GM18907 (cell line): ENCODE data around the gene SLC35E3.

ENCODE experiments used
- ATAC-seq: cut with Tn5 transposase; IDR thresholded peaks from one replicate; pipeline ENCODE4 v1.9.1; 2021; ENCODE audit warnings: mild to moderate bottlenecking, moderate library complexity; ENCODE audit not compliant: unreplicated experiment

Gene SLC35E3

DNA sequence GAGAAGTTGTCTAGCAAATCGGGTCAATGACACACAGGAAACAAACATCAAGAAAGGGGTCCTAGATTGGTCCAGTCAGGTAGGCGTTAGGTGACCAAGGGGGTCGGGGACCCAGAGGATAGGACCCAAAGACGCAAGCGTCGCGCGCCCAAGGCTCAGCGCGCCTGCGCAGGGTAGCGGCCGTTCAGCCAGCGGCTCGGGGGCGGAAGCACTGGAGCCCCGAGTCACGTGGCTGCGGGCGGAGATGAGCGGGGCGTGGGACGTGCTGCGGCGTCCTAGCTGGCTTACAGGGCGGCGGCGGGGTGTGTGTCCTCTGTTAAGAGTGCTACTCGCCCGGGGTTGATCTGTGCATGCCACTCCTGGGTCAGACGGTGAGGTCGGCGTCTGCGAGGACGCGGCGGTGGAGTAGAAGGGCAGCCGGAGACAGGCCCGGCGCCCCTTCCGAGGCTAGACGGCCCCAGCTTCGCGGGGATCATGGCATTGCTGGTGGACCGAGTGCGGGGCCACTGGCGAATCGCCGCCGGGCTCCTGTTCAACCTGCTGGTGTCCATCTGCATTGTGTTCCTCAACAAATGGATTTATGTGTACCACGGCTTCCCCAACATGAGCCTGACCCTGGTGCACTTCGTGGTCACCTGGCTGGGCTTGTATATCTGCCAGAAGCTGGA, at the start of gene SLC35E3:
Gene SLC35E3 (plus strand): TSS at position 273 of the 668 bp plus-strand sequence. CDS start 202 bp downstream, at position 475.
- peak; percentile 97 for ATAC-seq

- no peak for ATAC-seq
These were observed 46.5 kb upstream of the SLC35E3 start for GRCh38 chr12:68699486-68699885.

GRCh38 chr12:68727776-68728175, 18.2 kb upstream of the SLC35E3 start:
- no peak for ATAC-seq

DNA sequence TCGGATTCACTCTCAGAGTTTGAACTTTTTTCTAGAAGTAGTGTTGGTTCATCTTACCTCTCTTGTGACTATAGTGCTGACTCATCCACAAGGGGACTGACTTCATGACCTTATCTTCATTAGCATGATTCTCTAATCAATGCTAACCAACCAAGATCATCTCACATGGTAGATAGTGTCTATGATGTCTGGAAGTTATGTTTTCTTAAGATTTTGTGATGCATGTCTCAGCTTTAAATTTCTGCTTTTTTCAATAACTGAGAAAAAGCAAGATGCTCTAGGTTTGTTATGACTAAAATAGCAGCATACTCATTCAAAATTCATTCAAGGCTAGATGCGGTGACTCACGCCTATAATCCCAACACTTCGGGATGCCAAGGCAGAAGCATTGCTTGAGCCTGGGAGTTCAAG, 12.3 kb upstream of the SLC35E3 start:
- no peak for ATAC-seq

- ATAC-seq, result no peak
These were observed 6.1 kb upstream of the SLC35E3 start for GRCh38 chr12:68739891-68740290.

DNA sequence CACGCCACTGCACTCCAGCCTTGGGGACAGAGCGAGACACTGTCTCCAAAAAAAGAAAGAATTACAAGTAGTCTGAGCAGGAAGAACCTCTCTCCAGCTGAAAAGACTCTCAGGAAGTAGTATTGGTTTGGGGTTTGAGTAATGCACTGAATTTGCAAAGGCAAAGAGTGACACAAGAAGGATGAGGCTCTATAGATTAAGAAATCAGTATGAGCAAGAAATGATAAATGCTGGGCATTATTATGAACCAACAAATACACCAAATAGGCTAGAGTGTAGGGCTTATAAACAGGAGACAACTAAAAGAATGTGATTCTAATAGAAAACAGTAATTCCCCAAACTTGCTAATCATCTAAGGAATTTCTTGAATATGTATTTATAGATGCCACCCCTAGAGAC, 2.6 kb upstream of the SLC35E3 start:
- no peak for ATAC-seq

- ATAC-seq, result no peak
These were observed 536 bp upstream of the SLC35E3 start for GRCh38 chr12:68745376-68745903.

- ATAC-seq, result peak; percentile 41
These were observed 700 bp downstream of the SLC35E3 start for GRCh38 chr12:68746572-68747180.

DNA sequence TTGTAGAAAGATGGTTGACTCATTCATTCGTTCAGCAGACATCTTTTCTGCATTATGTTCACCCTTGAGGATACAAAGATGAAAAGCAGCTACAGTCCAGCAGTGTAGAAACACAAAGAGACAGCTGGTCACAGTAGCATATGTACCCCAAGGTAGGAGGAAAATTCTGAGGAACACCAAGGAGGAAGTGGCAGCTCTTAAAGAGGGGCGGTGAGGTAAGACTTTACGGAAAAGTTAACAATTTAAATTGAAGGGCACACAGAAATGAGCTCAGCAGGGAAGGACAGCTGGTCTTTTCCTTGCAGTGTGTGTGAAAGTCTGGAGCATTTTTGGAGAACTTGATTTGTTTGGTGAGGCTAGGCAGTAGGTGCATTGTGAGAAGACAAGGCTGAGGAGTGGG, 3.5 kb downstream of the SLC35E3 start:
- no peak for ATAC-seq

DNA sequence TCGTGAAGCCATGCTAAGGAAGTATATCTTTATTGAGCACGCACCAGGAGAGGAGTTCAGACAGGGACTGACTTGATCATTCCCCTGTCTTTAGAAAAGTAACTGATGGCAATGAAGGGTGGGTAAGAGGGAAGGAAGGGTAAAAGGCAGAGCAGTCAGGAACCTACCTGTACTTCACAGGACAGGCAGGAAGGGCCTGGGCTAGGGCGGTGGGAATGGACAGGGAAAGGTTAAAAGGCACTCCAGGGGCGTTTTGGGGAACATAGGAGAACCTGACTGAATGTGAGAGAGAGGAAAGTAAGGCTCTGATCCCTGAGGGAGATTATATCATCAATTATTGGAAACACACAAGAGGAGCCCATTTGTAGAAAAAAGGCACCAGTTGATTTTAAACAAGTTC, 3.9 kb downstream of the SLC35E3 start:
- ATAC-seq, result no peak

DNA sequence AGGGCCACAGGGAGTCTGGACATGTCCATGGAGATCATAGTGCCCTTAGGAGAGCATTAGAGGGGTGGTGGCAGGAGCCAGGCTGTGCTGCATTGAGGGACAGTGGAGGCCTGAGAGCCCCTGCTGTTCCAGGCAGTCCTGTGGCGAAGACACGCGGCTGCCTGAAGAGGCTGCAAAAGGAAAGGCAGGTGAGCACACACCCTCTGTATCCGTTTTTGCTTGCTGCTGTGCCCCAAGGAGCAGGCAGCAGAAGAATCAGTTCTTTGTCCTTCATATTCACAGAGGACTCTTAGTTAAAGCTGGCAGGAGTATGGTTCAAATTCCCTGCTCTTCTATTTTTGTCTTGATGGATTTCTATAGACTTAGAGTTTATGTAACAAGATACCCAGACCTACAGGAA, 4.5 kb downstream of the SLC35E3 start:
- ATAC-seq, result no peak

GRCh38 chr12:68755536-68756243, 9.7 kb downstream of the SLC35E3 start:
- ATAC-seq, result no peak

GRCh38 chr12:68759852-68760251, 13.9 kb downstream of the SLC35E3 start:
- no peak for ATAC-seq

DNA sequence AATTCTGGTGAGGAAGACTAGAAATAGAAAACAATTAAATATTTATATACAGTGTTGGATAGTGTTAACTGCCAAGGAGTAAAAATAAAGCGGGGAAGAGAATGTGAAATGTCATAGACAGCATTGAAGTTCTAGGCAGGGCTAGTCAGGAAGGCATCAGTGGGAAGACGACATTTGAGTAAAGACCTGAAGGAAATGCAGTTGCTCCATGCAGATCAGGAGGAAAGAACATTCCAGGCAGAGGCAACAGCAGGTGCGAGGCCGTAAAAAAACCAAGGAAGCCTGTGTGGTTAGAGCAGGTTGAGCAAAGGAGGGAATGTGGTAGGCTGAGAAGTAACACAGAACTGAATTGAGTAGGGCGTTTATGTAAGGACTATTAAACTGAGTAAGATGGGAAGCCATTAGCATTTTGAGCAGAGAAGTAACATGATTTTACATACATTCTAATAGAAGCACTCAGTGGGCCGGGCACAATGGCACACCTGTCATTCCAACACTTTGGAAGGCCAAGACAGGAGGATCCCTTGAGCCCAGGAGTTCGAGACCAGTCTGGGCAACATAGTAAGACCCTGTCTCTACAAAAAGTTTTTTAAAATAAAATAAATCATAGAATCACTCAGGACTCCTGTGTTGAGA, 14.9 kb downstream of the SLC35E3 start:
- ATAC-seq, result no peak

GRCh38 chr12:68761442-68761812, 15.5 kb downstream of the SLC35E3 start:
- ATAC-seq, result no peak

DNA sequence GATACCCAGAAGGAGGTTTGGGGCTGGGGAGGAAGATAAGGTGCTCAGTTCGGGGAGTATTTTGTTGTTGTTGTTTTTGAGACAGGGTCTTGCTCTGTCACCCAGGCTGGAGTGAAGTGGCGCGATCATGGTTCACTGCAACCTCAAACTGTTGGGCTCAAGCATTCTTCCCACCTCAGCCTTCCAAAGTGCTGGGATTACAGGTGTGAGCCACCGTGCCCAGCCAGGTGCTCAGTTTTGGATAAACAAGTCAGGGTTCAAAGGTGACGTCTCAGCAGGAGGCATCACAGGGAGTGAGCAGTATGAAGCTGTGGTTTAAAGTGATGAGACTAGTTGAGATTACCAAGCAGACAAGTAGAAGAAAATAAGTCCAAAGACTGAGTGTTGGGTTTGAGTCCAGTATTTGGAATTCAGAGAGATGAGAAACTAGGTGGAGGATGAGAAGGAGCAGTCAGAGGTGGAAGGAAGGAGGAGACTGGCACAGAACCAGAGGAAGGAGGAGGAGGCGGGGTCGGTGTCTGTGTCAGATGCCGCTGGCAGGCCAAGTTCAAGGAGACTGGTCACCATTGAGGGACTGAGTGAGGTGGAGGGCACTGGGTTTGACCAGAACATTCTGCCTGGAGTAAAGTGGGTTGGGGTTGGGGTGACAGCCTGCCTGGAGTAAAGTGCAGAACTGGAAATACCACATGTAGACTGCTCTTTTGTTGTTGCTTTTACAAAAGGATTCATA, 16.1 kb downstream of the SLC35E3 start:
- ATAC-seq, result no peak

DNA sequence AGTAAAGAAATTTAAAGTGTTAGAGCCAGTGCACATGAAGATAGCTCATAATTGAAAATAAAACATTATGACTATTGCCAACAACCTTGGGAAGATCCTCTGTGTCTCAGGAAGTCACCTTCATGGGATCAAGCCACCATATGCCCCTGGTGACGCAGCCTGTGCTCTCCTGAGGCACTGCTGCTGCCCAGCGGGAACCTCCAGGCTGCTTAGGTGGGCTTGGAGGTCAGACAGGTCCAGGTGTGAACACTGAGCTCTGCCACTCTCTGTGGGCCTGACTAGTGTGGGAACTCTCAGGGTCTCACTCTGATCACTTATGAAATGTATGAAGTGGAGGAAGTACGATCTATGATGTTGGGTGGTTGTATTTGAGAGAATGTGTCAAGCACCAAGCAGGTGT, 16.7 kb downstream of the SLC35E3 start:
- no peak for ATAC-seq

- ATAC-seq, result no peak
These were observed 19.7 kb downstream of the SLC35E3 start for GRCh38 chr12:68765696-68766095.

- no peak for ATAC-seq
These were observed 20.7 kb downstream of the SLC35E3 start for GRCh38 chr12:68766646-68767045.

- ATAC-seq, result no peak
These were observed 21.2 kb downstream of the SLC35E3 start for GRCh38 chr12:68767191-68767590.

- no peak for ATAC-seq
These were observed 22.5 kb downstream of the SLC35E3 start for GRCh38 chr12:68768431-68768939.
